K562 (cell line): ENCODE results near the gene SLC48A1. TPM values are rescaled to one million over a fixed set of nuclear protein-coding genes. Genes with fewer than 3 reads are reported as not detected.

Experiments
- BRD4 ChIP-seq: fragments of 200-600 bp; sonication (generic); IDR thresholded peaks from 2 replicates; pipeline ENCODE4 v1.6.1; 2017; ENCODE audit warnings: inconsistent platforms
- CEBPG ChIP-seq, 3 experiments: fragments of 200-800 bp in 1 of 3; sonication (Bioruptor generic) in 1 of 3; sonication (generic) in 1 of 3; formaldehyde crosslinking in 1 of 3; IDR thresholded peaks in 2 of 3; conservative IDR thresholded peaks in 1 of 3; 2 replicates each; pipeline versions ENCODE4 v1.6.1 to v1.8.0; 2016 to 2022; ENCODE audit warnings: missing compliant biosample characterization in 2 of 3, missing genetic modification characterization in 2 of 3, mild to moderate bottlenecking in 1 of 3, missing genetic modification reagents in 1 of 3
- ETV1 ChIP-seq: fragments of 450-650 bp; conservative IDR thresholded peaks from 2 replicates; pipeline ENCODE4 v1.6.1; 2016; ENCODE audit warnings: missing genetic modification characterization, control low read depth, low read depth, missing compliant biosample characterization
- HMGN3 ChIP-seq: IDR thresholded peaks from 2 replicates; pipeline ENCODE4 v1.6.1; 2011; ENCODE audit warnings: borderline replicate concordance, low read depth, mild to moderate bottlenecking, mixed read lengths, low read length; ENCODE audit not compliant: insufficient read length; ENCODE audit errors: extremely low read depth
- ID3 ChIP-seq, 2 experiments: fragments of 250-450 bp in 1 of 2; fragments of 450-650 bp in 1 of 2; sonication (Bioruptor Pico) in 1 of 2; IDR thresholded peaks; 2 replicates each; pipeline versions ENCODE4 v1.6.1 to v1.8.0; 2016 to 2021; ENCODE audit warnings: mild to moderate bottlenecking in 2 of 2, moderate library complexity in 2 of 2, missing compliant biosample characterization in 1 of 2, missing genetic modification characterization in 1 of 2
- LARP7 ChIP-seq: fragments of 450-650 bp; IDR thresholded peaks from 2 replicates; pipeline ENCODE4 v1.6.1; 2016
- NR0B1 ChIP-seq: fragments of 450-650 bp; IDR thresholded peaks from one replicate; pipeline ENCODE4 v1.6.1; 2018; ENCODE audit warnings: mild to moderate bottlenecking, moderate library complexity; ENCODE audit not compliant: partially characterized antibody
- PATZ1 ChIP-seq: fragments of 250-450 bp; sonication (Bioruptor Pico); IDR thresholded peaks from 2 replicates; pipeline ENCODE4 v1.5.0; 2020; ENCODE audit warnings: mild to moderate bottlenecking, borderline replicate concordance
- PHF8 ChIP-seq: fragments of 200-600 bp; sonication (generic); IDR thresholded peaks from 2 replicates; pipeline ENCODE4 v1.6.1; 2012; ENCODE audit warnings: mixed run types, mild to moderate bottlenecking, inconsistent platforms, low read length, moderate library complexity, borderline replicate concordance
- RAD21 ChIP-seq, 2 experiments: fragments of 250-450 bp in 1 of 2; fragments of 450-650 bp in 1 of 2; sonication (Bioruptor Pico) in 1 of 2; formaldehyde crosslinking in 1 of 2; IDR thresholded peaks in 1 of 2; conservative IDR thresholded peaks in 1 of 2; 2 replicates each; pipeline versions ENCODE4 v1.4.0 to v1.8.0; 2020 to 2022; ENCODE audit warnings: mild to moderate bottlenecking in 2 of 2, moderate library complexity in 1 of 2
- TAF1 ChIP-seq: IDR thresholded peaks from 2 replicates; pipeline ENCODE4 v1.6.1; 2011; ENCODE audit warnings: mild to moderate bottlenecking, low read length, moderate library complexity; ENCODE audit not compliant: insufficient read depth, control insufficient read depth, severe bottlenecking; ENCODE audit errors: extremely low read depth
- TCF15 ChIP-seq: fragments of 250-450 bp; sonication (Bioruptor Pico); IDR thresholded peaks from 2 replicates; pipeline ENCODE4 v1.8.0; 2022; ENCODE audit warnings: moderate library complexity, mild to moderate bottlenecking, inconsistent platforms
- ZBTB2 ChIP-seq: fragments of 450-650 bp; IDR thresholded peaks from 2 replicates; pipeline ENCODE4 v1.6.1; 2016; ENCODE audit warnings: antibody characterized with exemption
- ZBTB26 ChIP-seq: fragments of 450-650 bp; formaldehyde crosslinking; IDR thresholded peaks from 2 replicates; pipeline ENCODE4 v1.4.0; 2022; ENCODE audit warnings: missing genetic modification characterization
- ZNF24 ChIP-seq: fragments of 450-650 bp; IDR thresholded peaks from 2 replicates; pipeline ENCODE4 v1.6.1; 2016
- ZNF253 ChIP-seq: fragments of 250-450 bp; sonication (Bioruptor Pico); conservative IDR thresholded peaks from 2 replicates; pipeline ENCODE4 v1.6.1; 2021; ENCODE audit warnings: mild to moderate bottlenecking
- ZNF561 ChIP-seq: fragments of 450-650 bp; formaldehyde crosslinking; conservative IDR thresholded peaks from 2 replicates; pipeline ENCODE4 v1.4.0; 2020; ENCODE audit warnings: mild to moderate bottlenecking, moderate library complexity
- polyA plus RNA-seq, 8 experiments: library from polyadenylated mRNA; depleted of rRNA in 4 of 8; stranded (reverse) in 5 of 8; unstranded in 3 of 8; fragments of >200 nt; fragmentation: Nextera tagmentation in 2 of 8; fragmentation: Illumina TruSeq in 1 of 8; extraction: Ambion mirVana in 2 of 8; extraction: Trizol in 1 of 8; gene quantifications; 2 replicates each; pipeline versions ENCODE4 v1.2.1 to v1.2.3, GENCODE V29; 2011 to 2014; ENCODE audit warnings: inconsistent platforms in 1 of 8, missing spikeins in 1 of 8
- total RNA-seq, 7 experiments: library from RNA; depleted of rRNA in 6 of 7; stranded (reverse); fragments of >200 nt in 6 of 7; fragmentation: Illumina TruSeq in 2 of 7; extraction: Trizol in 2 of 7; gene quantifications; 2 replicates each; pipeline versions ENCODE4 v1.2.1 to v1.2.3, GENCODE V29; 2011 to 2021; ENCODE audit warnings: low replicate concordance in 1 of 7

SLC48A1 gene
- total and polyA plus RNA-seq, 9 of the 15 experiments (the other 6 are each of a cell fraction or from before 2014, with no cell fraction given) = 10.7 to 37.5 (median 18.7) TPM

GRCh38 chr12:47819896-47820630 lies 47.0 kb downstream of the SLC48A1 start, which contains the start of gene HDAC7 (continued):
- peak; percentile 51; the same call in 1 of the 2 replicates for TF ChIP-seq ZBTB26 (CRISPR knock-in tag)
- no peak for TF ChIP-seq PATZ1 (CRISPR knock-in tag)
- TF ChIP-seq NR0B1 = no peak
- TF ChIP-seq ID3 (CRISPR knock-in tag; IDR thresholded peaks at IDR 0.05) = no peak
- no peak for TF ChIP-seq ID3 (tag; IDR thresholded peaks at IDR 0.05)
- peak; percentile 56; the same call in 1 of the 2 replicates for TF ChIP-seq ZNF24
- 0 out of 4 replicates have a peak, but pooled peaks of 1 of the 2 experiments have one; percentile 16 for TF ChIP-seq RAD21 (CRISPR knock-in tag; conservative IDR thresholded peaks at IDR 0.05 in 1 of 2, IDR thresholded peaks at IDR 0.05 in 1 of 2)
- 0 out of 2 replicates have a peak, but pooled peaks have one; percentile 47 for TF ChIP-seq LARP7
- 0 out of 2 replicates have a peak, but pooled peaks have one; percentile 21 for TF ChIP-seq BRD4
- TF ChIP-seq CEBPG (CRISPR knock-in tag; IDR thresholded peaks at IDR 0.05) = peak; percentile 28; the same call in 1 of the 2 replicates
- no peak for TF ChIP-seq CEBPG (tag; conservative IDR thresholded peaks at IDR 0.05 in 1 of 2, IDR thresholded peaks at IDR 0.05 in 1 of 2)
- TF ChIP-seq PHF8 = peak; percentile 64; the same call in 1 of the 2 replicates
- no peak for TF ChIP-seq TCF15 (CRISPR knock-in tag)
- TF ChIP-seq TAF1 = peak; percentile 79
- no peak for TF ChIP-seq ZNF253
- TF ChIP-seq ZBTB2 = 0 out of 2 replicates have a peak, but pooled peaks have one; percentile 16
- no peak for TF ChIP-seq ZNF561 (CRISPR knock-in tag)
- TF ChIP-seq ETV1 (tag) = 0 out of 2 replicates have a peak, but pooled peaks have one; percentile 24
- TF ChIP-seq HMGN3 = peak; percentile 83
